Endometrial microvascular endothelial cells (primary cell): ENCODE data around the gene PPHLN1. TPM values are rescaled to one million over a fixed set of nuclear protein-coding genes. Genes with fewer than 3 reads are reported as not detected.

Experiments
- in situ Hi-C: cut with HindIII; loops from 2 replicates; pipeline ENCODE4 v1.10.0; 2017; ENCODE audit warnings: low sequenced_read_pairs, low pct_unique_long_range_greater_than_20kb; ENCODE audit errors: inconsistent ontology term
- total RNA-seq: library from RNA; depleted of rRNA; stranded (reverse); fragments of >200 nt; gene quantifications from one replicate; pipeline ENCODE4 v1.2.3, GENCODE V29; 2015; ENCODE audit errors: inconsistent ontology term

Gene PPHLN1
- total RNA-seq, 1 donor from 2014 or later: 57.1 TPM

DNA sequence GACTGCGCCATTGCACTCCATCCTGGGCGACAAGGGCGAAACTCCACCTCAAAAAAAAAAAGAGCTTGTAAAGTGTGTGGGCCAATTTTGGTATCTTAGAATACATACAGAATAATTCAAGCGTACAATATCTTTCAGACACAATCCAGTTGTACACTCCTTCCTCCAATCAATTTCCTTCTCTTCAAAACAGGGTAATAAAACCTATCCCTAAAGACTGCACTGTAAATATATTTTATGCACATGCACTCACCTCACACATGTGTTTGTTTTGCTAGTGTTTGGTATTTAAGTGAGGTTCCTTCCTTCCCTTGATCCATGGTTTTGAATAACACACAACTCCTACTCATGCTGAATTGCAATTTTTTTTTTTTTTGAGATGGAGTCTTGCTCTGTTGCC, 137.7 kb downstream of the PPHLN1 start:
- in situ Hi-C loops: no loop called here

DNA sequence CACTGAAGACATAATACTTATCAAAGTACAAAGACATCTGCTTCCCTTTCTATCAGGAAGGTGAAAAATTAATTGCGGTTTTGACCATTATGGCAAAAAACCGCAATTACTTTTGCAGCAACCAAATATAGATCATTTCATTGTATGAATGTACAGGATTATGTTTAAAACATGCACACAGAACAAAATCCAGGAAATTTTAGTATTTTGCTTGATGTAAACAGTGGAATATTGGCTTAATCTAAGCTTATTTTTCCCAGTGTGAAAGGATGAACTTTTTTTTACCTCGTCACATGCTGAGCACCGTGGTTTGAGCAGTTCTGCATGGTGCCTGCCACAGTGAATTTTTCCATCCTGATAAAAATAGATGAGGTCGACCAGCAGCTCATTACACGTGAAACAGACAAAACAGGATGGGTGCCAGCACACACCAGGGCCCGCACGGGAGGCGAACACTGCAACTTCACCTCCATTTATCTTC, 142.4 kb downstream of the PPHLN1 start:
- in situ Hi-C loops: no loop called here

DNA sequence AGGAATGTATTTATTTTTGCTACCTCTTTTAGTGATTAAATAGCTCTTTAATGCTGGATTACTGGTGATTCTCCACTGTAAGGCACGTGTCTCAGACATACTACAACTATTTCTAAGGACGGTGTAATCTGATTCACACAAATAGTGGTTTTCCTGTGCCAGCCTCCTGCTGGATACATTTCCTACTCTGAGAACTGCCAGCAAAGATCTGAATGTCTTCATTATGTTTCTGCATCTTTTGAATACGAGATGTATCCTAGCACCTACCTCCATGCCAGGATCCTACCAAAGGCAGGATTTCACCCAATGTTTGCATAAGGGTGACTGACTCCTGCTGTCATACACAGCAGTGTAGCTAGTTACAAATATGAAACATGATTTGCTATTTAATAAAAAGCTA, 143.0 kb downstream of the PPHLN1 start:
- in situ Hi-C loops: no loop called here

DNA sequence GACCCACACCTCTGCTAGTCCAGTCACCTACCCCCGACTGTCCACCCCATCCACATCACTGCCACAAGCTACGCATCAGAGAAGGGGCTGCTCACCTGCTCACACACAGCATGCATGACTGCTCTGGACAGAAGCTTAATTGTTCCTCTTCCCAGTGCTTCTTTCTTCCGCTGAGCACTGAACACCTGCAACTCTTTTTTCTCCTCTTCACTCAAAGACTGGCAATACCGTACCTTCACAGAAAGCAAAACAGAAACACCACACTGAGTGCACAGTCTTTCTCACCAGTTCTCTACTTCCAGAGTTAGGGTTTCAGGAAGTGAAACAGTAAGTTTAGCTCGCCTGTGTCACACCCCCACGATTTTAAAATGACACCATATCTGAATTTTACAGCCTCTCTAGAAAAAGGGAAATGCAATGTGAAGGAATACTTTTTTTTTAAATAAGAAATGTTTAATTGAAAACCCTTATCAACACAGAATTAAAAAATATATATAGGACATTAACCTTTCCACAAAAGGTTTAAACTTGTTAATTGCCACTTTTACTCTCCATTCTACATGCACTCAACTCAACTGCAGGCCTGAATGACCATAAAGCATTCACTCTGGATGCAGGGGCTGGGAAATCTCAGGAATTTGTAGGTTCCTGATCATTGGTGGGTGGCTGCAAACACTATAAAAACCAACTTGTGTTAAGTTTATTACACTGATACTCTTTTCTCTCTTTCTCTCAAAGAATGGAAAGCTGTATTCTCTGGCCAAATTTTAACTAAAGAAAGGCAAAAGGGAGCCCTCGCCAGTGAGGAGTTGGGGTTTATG, 143.6 kb downstream of the PPHLN1 start:
- in situ Hi-C loops: no loop called here

DNA sequence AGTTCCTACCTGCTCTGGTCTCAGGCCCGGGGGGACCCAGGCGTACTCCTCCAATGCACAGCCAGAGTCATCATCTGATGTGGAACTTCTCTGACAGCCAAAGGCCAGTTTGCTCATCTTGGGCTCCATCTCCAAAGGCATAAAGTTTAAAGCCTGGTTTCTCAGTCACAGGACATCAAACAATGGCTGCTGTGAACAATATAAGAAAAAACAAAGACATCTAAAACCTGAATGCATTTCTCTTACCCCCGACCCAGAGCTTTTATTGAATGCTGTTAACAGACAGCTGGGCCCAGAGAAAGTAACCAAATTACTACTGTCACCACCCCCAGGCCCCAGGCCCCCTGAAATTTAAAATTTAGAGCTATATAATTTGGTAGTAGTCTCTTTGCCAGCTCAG, 146.4 kb downstream of the PPHLN1 start:
- in situ Hi-C loops: no loop called here

DNA sequence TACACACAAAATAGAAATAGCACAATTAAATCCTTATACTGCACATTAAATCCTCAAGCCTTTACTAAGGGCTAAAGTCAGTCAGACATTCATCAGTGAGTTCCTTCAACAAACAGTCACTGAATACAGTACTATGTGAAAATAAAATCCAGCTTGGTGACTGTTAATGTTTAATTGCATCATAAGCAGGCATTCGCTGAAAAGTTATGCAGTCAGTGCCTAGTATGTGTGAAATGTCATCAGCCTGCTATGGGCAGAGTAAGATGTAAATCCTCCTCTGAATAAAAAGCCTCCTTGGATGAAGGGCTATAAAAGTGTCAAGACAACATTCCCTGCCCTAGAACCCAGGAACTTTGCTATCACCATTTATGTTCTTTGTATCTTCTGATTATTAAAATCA, 147.2 kb downstream of the PPHLN1 start:
- in situ Hi-C loops: no loop called here

DNA sequence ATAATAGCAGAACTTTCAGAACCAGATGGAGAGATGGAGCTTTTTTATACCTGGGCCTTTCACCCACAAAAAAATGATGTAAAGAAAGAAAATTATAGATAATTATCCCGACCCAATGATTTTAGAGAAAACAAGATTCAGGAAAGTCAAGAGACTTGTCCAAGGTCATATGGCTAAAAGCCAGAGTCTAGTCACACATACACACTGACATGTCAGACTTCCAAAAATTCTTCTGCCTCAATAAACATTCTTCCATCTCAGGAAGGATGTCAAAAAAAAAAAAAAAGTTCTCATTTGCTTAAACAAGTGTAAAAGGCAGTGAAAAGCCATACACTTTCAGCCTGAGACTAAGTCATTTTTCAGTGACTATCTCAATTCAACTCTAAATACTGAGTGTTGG, 147.6 kb downstream of the PPHLN1 start:
- in situ Hi-C loops: no loop called here

DNA sequence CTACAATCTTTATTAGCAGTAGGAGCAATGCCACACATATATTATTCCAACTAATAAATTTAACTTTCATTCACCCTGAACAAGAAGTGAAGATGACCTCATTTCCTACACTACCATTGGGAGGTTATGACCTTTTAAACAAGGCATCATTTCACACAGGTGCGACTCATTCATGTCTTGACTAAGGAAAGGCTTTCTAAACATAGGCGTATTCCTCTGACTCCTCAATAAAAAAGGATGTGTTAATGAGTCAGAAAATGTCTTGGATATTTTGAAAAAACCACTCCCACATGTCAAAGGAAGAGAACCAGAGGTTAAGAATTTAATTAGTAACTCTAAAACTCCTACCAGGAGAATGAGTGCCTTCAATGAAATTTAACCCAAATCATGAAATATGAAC, 148.4 kb downstream of the PPHLN1 start:
- in situ Hi-C loops: no loop called here

DNA sequence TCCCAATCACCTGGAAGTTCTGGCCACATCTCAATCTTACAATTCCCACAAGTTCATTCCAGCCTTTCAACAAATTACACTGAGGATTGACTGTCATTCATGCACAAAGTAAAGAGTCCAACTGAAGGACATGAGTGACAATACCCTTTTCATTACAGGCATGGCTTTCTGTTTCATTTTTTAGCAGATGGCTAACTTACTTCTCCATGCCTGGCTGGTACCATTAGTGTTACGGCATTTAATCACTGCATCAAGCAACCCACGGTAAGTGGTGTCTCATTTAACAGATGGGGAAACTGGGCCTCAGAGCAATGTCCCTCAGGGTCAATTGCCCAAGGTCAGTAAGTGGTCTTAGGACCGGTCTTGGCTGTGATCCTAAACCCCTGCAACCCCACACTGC, 149.1 kb downstream of the PPHLN1 start:
- in situ Hi-C loops: no loop called here

DNA sequence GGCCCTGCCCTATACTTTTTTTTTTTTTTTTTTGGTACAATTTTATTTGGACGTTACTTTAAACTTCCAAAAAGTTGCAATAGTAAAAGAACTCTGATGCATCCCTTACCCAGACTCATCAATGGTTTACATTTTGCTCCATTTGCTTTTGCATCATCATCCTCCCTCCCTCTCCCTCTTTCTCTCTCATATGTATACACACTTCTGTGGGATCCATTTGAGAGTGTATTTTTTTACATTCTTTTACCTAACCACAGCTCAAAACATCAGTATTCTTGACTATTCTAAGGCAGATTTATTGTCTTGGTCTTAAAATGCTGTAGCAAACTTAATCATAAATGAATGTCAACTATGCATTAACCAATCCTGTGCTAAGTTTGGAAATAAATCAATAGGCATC, 152.0 kb downstream of the PPHLN1 start:
- in situ Hi-C loops: no loop called here

DNA sequence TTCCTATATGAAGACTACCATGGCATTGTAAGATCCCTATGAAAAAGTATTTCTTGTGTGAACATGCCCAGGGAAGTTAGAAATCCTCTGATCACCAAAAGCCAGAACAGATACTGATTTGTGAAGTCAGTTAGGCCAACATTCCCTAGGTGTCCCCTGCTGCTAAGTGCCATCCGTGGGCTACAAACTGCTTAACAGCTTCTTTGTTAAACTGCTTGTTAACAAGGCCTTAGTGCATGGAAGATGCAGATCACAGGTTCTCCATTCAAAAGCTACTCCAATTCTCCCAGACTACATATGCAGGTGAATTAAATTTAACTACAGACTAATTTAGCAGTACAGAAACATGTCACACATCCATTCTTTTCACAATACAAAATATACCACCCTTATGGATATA, 155.4 kb downstream of the PPHLN1 start:
- in situ Hi-C loops: no loop called here

DNA sequence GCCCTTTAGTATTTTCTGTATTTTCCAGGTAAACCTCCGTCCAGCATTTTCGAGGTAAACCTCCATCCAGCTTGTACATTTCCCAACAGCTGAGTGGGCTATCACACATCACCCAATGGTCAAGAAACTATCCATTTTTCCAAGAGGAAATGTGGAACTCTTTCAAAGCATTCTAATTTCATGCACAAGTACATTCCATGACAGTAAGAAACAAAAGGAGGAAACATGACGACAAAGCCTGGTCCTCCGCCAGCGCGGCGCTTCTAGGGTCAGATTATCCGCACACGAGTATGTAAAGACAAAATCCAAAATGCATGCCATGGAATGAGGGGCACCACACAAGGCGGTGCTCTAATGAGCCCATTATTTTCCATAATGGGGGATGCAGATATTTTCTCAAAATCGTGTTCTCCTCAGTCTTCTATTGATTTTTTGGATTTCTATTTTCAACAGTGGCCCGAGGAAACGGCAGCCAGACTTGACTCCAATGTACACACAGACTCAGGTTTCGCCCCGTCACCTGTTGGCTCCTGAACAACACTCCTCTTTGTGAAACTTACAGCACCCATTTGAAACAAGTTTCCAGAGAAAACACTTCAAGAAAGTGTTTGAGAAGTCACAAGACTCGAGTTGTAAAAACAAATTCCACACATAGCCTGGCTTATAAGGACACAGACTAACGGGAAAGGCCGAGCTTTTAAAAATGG, 156.2 kb downstream of the PPHLN1 start:
- in situ Hi-C loops: no loop called here

DNA sequence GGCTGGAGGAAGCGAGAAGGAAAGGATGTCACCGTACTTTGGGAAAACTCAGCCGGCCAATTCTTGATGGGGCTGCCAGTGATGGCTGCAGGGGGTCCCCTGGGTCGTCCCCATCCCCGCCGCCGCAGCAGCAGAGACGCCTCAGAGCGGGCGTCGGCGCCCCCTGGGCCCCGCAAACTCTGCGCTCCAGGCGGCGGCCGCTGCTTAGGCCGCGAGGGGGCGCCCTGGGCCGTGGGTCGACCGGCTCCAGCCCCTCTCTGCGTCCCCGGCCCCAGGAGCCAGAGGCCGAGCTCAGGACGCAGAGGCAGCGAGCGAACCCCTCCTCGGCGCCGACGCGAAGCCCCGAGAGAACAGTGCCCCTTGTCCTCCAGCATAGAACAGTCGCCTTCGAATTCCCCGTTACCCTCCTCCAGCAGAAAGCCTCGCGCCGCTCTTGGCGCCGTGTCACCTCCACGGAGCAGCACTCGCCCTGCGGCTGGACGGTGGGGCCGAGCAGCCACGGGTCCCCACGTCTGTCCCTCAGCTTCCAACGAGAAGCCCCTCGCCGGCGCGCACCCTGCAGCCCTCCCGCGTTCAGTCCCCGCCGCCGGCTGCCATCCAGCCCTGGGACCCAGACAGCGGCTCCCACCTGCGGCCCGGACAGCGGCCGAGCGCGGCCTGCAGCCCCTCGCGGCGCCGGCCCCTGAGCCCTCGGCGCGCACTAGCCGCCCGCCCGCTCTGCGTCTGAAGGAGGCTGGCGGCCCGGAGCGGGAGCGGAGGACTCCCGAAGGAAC, 157.0 kb downstream of the PPHLN1 start:
- in situ Hi-C loops: no loop called here

DNA sequence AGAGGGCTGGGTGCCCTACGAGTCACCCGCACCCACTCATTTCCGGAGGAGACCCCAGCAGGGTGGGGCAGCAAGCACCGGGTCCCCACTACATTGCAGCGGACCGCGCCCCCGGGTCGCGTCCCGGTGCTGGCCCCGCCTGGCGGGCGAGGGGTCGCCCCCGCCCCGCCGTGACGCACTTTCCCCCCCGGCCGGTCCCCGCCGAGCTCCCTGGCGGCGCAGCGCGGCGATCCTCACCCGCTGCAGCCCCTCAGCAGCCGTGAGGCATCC, 157.5 kb downstream of the PPHLN1 start:
- in situ Hi-C loops: no loop called here

DNA sequence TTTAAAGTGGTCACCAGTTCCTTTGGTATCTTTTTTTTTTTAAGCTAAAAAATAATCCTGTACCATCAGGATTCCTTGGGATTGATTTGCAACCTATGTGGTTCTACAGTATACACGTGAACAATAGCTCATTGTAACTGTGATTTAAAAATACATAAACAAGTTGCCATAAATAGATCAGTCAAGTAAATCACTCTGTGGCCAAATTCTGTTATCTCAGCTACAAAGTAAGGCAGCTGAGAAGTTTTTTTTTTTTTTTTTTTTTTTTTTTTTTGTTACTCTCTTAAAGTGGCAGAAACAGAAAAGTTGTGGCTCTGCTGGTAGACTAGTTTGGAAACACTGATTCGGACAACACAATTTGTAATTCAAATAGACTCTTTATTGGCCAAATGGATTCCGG, 159.0 kb downstream of the PPHLN1 start:
- in situ Hi-C loops: no loop called here

DNA sequence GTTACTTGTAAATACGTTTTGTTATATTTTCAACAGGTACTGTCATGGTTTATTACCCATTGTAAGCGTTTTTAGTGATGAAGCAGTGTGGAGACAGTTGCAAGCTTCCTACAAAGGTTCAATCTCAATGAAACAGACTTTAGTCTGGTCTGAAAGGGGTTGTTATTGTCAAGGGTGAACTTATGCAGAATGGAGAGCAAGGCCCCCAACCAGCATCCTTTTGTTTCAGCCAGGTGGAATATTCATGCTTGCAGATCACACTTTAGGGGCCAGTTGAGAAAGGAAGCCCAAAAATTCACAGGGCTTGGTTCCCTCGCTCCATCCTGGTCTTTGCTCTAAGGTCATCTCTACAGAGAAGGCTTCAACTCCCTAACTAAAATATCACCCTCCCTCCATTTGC, 159.9 kb downstream of the PPHLN1 start:
- in situ Hi-C loops: no loop called here

DNA sequence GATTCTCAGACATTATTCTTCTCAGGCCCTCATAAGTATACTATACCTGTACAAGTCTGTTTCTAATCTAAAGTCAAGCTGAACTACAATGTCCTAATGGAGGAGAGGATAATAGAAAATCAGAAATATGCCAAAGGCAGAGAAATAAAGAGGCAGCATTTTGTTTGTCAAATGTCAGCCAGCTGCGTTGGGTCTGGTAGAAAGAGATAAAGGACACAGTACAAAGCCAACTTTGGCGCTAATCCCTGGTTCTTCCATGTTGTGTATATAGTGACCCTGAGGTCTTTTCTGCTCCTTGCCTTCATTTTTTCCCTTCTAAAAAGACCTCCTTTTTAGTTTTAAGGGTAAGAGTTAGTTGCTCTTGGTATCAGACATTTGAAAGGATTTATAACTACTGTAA, 160.4 kb downstream of the PPHLN1 start:
- in situ Hi-C loops: no loop called here

DNA sequence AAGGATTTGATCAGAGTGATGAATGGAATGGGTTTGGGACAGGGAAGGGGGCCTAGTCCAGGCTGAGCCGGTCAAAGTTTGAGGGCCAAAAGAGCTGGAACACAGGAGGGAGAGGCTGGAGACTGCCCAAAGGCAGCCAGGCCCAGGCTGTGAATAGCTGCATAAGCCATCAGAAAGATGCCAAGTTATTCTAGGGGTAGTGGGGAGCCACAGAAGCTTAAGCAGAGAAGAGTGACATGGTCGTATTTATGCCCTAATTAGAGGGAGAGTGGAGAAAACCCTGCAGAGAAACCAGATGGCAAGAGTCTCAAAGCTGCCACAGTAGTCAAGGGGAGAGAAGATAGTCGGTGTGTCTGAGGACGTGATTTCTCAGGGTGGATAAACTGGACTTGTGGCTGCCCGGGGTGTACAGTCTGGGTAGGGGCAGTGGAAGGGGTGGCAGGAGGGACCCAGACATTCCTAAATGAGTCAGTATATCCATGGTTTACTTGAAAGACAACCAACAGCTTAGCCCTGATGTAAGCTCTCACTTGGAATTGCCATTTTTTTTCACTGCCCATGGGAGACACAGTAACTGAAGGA, 164.4 kb downstream of the PPHLN1 start:
- in situ Hi-C loops: no loop called here
